Mesenteric fat pad (tissue), 1 donor: Measurements from ENCODE around the gene EGR4. TPM values are rescaled to one million over a fixed set of nuclear protein-coding genes. Genes with fewer than 3 reads are reported as not detected.

Experiments used
- DNase-seq: peaks from one replicate; pipeline ENCODE4 v3.0.0-alpha.2; 2020; ENCODE audit warnings: low spot score
- total RNA-seq: library from RNA; stranded (reverse); fragmentation: NEBNext Ultra II Directional; extraction: Animal tissue kit (Norgen Biotek cat#: 25700); gene quantifications from one replicate; pipeline ENCODE4 v1.2.1, GENCODE V29; 2021
- donor health status: DM: yes; HTN: yes; CAD: no.

EGR4 gene
- total RNA-seq, 1 donor from 2014 or later, result not detected

GRCh38 chr2:73264332-73264606, 29.1 kb downstream of the EGR4 start:
- peak; percentile 84 for DNase-seq

DNA sequence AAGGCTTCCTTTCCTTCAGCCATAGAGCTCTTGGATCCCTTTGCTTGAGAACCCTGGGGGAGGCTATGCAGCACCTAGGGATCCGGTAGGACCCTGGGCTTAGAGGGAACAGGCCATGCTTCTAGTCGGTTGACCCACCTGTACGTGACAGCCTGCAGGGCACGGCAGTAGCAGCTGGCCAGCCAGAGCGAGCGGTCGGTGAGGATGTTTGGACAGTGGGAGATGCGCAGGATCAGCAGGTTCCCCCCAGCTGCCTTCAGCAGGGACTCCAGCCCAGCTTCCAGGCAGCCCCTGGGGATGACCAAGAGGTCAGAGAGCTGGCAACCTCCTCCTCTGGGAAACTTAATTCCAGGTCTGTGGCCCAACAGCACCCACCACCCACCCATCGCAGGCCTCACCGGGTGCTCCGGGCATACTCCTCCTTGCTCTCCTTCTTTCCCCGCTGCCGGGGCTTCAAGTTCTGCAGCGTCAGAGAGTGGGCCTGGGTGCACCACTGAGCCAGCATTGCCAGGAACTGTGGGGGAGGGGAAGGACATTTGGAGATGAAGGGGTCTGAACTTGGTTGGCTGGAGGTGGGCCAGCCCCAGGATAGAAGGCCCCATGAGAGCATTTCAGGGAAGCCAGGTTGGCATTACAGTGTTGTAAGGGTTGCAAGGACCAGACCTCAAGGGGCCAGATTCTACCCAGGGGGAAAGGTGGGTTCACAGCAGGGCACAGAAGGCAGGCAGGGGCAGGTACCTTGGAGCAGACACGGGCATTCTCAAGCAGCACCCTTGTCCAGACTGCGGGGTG, 29.6 kb downstream of the EGR4 start:
- DNase-seq, result peak; percentile 64

GRCh38 chr2:73262691-73263429, 30.5 kb downstream of the EGR4 start:
- DNase-seq, result peak; percentile 69

GRCh38 chr2:73262108-73262651, 31.2 kb downstream of the EGR4 start:
- DNase-seq, result no peak

DNA sequence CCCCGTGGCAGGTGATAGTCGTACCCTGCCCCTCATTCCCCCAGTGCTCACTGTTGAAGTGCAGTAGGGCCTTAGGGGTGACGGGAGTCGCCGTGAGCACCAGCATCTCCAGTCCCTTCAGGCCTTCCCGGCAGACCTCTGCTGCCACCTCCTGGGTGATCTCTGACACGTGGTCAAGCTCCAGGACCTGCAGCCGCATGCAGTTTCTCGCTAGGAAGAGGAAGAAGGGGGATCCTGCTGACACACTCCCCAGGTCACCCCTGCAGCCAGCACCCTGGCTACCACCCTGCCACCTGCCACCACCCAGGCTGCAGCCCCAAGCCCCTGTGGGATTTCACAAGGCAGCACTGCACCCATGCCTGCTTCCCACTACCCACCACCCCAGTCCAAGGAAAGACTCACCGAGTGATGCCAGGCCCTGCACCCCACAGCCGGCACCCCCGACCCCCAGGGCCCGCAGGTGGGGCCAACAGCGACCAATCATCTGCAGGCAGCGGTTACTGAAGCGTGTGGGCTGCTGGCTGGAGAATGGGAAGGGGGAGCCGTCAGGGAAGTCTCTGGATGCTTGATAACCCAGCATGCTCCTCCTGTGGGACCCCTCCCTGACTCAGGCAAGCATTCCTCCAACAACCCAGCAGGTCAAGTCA, 32.9 kb downstream of the EGR4 start:
- DNase-seq, result peak; percentile 73

DNA sequence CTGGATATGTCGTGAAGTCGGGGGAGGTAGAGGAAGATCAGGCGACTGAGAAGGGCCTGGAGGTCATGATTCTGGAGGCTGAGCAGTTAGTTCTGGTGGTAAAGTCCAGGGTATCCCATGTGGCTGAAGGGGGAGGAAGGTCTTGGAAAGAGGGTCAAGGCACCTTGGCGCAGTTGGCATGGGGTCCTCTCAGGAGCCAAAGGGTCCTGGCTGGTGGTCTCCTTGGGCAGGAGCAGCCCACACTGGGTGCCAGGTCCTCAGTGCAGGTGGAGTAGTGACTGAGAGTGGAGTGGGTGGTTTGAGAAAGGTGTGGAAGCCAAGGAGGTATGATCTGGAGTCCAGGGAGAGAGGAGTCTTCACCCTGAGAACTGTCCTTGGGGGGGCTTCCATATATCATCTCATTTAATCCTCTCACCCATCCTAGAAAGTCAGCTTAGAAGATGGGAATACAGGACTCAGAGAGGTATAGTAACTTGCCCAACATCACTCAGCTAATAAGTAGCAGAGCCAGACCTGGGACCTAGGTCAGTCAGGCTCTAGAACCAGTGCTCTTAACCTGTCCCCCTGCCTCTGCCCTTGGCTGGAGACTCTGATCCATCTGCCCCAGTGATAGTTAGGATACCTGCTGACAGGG, 33.5 kb downstream of the EGR4 start:
- DNase-seq, result peak; percentile 65

DNA sequence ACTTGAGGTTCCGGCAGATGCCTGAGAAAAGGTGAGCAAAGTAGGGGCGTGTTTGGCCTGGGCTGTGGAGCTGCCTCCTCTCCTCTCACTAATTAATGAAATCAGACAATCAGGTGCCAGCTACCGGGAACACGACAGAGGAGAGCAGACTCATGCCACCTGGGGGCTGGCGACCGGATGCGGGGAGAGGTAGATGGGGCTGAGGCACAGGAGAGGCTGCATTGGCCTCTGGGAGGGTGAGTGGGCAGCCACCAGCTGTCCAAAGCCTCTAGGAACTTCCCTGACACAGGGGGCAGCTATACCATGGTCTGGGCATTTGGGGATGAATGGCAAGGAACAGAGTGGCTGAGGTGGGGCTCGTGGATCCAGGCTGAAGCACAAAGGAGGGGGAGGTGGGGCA, 34.1 kb downstream of the EGR4 start:
- DNase-seq, result peak; percentile 75

GRCh38 chr2:73258913-73259215, 34.5 kb downstream of the EGR4 start:
- peak; percentile 81 for DNase-seq

DNA sequence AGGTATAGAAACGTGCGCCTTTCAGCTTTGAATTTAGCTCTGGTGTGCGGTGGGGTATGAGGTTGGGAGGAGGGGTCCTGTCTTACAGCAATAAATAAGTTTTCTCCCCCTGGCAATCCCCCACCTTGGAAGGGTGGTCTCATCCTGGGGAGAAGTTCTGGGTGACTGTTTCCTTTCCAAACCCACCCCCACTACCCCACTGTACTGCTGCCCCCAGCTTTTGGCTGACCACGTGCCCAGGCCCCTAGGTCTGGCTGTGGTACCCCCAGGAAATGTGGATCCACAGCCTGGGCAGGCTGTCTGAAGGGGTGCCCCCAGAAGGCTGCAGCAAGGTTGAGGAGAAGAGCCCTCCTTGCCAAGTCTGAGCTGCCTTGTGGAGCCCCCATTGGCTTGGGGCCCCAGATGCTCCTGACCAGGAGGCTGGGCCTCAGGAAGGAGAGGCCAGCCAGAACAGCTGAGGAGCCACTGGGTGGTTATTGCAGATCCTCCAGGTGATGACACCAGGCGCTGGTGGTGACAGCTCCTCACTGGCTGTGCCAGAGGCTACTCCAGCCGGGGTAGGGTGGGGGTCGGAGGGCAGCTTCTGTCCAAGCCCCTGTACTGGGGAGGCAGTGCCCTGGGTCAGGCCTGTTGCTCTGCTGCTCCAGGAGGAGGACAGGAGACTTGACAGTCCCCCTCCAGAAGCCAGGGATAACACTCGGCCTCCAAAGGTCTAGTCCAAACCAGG, 35.0 kb downstream of the EGR4 start:
- peak; percentile 51 for DNase-seq

GRCh38 chr2:73257425-73258125, 35.8 kb downstream of the EGR4 start:
- peak; percentile 88 for DNase-seq

- DNase-seq, result peak; percentile 57
These were observed 36.3 kb downstream of the EGR4 start for GRCh38 chr2:73257021-73257420.

DNA sequence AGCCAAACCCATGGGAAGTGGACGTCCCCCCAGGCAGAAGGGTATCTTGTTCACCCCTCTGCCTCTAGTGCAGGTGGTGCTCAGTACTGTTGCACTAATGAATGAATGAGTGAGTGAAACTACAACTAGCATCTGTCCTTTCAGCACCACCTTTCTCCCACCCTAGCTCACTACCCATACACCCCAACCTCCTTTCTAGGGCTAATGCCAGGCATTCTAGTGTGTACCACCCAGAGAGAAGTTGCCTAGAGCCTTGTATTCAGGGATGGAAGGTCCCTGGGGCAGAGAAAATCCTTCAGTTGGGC, 36.8 kb downstream of the EGR4 start:
- DNase-seq, result no peak

- peak; percentile 55 for DNase-seq
These were observed 37.3 kb downstream of the EGR4 start for GRCh38 chr2:73255907-73256617.

GRCh38 chr2:73255007-73255644, 38.2 kb downstream of the EGR4 start:
- peak; percentile 51 for DNase-seq

DNA sequence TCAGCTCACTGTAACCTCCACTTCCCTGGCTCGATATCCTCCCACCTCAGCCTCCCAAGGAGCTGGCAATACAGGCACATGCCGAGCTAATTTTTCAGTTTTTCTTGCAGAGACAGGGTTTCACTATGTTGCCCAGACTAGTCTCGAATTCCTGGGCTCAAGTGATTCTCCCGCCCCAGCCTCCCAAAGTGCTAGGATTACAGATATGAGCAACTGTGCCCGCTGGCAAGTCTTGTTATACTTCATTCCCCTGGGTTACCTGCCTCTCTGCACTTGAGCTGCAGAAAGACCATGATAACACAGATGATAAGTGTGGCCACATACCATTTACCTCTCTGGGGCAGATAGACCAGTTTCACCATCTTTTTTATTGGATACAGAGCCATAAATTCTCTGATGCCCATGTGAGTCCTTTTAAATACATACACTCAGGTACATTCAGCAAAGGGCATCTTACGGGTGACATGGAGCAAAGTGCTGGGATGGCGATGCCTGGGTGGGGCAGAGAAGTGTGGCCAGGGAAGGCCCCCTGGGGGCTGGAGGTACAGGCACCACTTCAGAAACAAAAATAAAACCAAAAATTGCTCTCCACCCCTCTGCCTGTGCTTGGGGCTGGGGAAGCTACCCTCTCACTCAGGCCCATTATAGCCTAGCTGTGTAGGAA, 38.9 kb downstream of the EGR4 start:
- peak; percentile 53 for DNase-seq

DNA sequence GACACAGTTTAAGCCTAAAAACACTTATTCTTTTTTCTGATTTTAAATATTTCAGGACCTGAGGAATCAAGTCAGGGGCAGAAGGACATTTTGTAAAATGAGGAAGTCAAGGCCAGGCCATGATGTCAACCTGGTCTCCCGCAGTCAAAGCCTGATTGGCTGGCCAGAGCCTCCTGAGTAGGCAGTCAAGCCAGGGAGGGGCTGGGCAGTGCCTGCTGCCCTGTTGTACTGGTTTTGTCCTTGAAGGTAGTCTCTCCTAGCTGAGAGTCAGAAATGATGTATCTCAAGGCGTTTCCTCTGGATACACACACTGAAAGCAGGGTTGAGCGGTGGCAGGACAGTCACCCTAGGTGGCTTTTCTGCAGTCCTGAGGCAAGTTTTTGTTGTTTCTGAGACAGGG, 39.4 kb downstream of the EGR4 start:
- peak; percentile 57 for DNase-seq

DNA sequence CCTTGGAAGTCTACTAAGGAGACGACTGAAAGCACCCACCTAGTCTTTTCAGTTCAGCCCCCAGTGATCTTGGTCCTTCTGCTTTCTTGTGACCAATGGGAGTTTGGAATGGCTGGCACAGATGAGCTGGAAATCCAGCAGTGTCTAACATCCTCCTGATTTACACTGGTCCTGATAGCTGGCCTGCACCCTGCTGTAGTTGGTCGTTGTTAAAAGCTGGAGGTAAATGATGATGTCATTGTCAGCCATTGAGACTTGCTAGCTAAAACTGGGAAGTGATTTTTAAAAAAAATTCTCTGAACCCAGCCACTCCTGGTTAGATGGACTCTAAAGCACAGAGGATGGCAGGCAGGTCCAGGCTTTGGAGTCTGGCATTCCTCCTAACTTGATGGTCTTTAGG, 39.9 kb downstream of the EGR4 start:
- DNase-seq, result no peak

GRCh38 chr2:73252238-73253027, 40.9 kb downstream of the EGR4 start:
- peak; percentile 72 for DNase-seq
